ENCODE data around the gene RBMS1. TPM values are rescaled to one million over a fixed set of nuclear protein-coding genes. Genes with fewer than 3 reads are reported as not detected.

Gene RBMS1, protein sequence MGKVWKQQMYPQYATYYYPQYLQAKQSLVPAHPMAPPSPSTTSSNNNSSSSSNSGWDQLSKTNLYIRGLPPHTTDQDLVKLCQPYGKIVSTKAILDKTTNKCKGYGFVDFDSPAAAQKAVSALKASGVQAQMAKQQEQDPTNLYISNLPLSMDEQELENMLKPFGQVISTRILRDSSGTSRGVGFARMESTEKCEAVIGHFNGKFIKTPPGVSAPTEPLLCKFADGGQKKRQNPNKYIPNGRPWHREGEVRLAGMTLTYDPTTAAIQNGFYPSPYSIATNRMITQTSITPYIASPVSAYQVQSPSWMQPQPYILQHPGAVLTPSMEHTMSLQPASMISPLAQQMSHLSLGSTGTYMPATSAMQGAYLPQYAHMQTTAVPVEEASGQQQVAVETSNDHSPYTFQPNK
- total RNA-seq: 77.4 and 84.8 TPM in 2 replicates

DNA sequence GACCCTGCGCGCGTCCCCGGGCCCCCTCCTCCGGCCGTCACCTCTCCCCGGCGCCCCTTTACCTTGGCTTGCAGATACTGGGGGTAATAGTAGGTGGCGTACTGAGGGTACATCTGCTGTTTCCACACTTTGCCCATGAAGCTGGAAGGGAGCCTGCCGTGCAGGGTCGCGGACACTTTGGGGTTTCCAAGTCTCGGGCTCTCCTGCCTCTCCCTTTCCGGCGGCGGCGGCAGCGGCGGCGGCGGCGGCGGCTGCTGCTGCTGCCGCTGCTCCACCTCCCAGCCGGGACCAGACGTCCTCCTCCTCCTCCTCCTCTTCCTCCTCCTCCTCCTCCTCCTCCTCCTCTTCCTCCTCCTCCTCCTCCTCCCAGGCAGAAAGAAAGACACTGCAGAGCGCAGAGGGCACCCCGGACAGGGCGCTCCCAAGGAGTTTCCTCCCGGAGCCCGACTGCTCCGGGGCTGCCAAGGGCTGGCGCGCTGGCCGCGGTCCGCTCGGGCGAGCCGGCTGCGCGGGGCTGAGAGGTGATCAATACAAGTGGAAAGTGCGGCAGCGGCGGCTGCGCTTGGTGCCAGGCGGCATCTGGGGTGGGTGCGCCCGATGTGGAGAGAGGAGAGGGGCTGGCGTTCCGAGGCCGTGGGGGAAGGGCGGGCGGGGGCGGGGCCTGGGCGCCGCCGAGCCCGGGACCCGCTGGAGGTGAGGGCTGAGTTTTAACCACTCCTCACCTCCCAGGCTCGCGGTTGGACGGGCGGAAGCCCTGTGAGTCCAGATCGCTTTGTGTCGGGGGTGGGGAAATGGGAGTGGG is at the start of gene RBMS1:
Gene RBMS1 (minus strand): TSS at position 581 of the 802 bp plus-strand sequence. CDS start 444 bp downstream, at position 137.

